GM19395 (cell line): ENCODE results near the gene TRIM26.
"Not testable (repeated sequence)": the region's sequence is repeated elsewhere in the genome, so short reads cannot be mapped to it uniquely, and the experiment has no call there.

ENCODE experiments used
- ATAC-seq: cut with Tn5 transposase; IDR thresholded peaks from one replicate; pipeline ENCODE4 v1.9.1; 2021; ENCODE audit warnings: mild to moderate bottlenecking, moderate library complexity; ENCODE audit not compliant: unreplicated experiment

TRIM26 gene

GRCh38 chr6:30171677-30172471 is 41.3 kb downstream of the TRIM26 start:
- no peak for ATAC-seq

- no peak for ATAC-seq
Observed at GRCh38 chr6:30169658-30170614, 43.3 kb downstream of the TRIM26 start.

DNA sequence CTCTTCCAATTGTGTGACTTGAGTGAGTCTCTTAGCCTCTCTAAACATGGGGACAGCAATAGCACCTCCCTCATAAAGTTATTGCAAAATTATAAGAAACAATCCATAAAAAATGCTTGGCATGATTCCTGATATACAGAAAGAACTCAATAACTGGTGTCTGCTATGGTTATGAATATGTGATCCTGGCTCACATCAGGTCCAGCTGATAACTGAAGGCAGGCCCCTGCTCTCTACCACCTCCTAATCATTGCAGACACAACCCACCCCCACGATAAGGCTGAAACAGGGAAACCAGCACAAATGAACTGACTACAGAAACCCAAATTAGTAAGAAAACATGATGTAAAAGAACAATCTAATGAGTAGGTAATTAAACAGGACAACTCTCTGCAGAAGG is 44.5 kb downstream of the TRIM26 start:
- ATAC-seq = no peak

DNA sequence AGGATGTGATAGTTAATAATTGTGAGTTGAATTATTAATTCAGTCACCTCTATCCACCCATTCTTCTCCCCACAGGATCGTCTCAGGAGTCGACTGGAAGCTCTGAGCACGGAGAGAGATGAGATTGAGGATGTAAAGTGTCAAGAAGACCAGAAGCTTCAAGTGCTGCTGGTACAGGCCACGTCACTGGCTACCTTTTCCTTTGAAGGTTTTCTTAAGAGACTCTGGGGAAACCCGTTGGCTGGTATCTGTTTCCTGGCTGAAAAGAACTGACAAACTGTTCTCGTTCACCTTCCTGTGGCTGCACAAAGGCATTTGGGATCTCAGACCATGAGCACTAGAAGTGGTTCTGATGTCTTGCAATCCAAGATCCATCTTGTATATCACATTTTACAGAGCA is 46.1 kb downstream of the TRIM26 start:
- ATAC-seq = no peak

- not testable (repeated sequence) for ATAC-seq
Observed at GRCh38 chr6:30165238-30165637, 48.0 kb downstream of the TRIM26 start.

DNA sequence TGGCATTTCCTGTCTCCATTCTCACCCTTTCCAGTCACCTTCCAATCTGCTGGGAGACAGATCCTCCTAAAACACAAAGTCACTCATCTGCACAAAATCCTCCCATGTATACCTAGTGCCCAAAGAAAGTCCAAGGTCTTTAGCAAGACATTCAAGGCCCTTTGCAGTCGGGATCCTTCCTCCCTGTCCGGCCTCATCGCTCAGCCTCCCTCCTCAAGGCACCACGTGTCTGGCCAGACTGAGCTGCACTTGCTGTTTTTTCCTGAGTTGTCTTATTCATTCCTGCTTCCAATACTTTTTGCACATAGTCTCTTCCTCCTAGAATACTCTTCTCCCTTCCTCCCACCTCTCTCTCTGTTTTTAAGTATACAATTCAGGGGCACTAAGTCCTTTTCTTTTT is 48.5 kb downstream of the TRIM26 start:
- ATAC-seq = no peak

DNA sequence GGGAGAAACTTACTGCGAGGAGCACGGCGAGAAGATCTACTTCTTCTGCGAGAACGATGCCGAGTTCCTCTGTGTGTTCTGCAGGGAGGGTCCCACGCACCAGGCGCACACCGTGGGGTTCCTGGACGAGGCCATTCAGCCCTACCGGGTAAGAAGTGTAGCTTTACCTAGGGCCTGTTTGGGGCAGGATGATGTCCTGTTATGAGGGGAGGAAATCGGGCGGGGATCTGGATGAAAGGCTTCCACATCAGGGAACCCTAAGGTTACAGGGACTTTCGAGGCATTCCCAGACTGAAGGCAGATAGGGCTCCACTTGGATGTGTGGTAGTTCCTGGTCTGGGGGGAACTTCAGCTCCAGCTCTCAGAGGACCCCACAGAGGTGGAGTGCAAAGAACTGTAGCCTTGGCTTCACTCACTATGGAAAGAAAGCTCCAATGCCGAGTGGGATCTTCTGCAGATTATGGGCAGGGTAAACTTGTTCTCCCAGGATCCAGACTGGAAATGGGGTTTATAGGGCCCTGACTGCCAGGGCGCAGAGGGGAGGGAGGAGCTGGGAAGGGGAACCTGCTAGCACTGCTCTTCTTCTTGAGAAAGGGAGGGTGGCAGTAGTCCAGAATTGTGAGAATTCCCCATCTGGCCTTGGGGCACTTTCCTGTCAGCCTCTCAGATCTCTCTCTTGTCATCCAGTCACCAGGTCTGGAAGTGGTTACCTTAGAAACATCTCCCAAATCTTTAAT is 49.1 kb downstream of the TRIM26 start:
- no peak for ATAC-seq

GRCh38 chr6:30163090-30163917 is 49.9 kb downstream of the TRIM26 start, which contains the start of gene TRIM15:
Gene TRIM15, plus strand, starts transcription at chr6:30163546. Its CDS starts 139 bp downstream, at chr6:30163685.
- no peak for ATAC-seq

GRCh38 chr6:30162265-30163089 is 50.7 kb downstream of the TRIM26 start:
- no peak for ATAC-seq

- ATAC-seq = no peak
Observed at GRCh38 chr6:30160785-30161531, 52.2 kb downstream of the TRIM26 start, which contains the start of gene TRIM10. Gene TRIM10, minus strand, starts transcription at chr6:30161211. Its CDS starts 353 bp downstream, at chr6:30160858.

DNA sequence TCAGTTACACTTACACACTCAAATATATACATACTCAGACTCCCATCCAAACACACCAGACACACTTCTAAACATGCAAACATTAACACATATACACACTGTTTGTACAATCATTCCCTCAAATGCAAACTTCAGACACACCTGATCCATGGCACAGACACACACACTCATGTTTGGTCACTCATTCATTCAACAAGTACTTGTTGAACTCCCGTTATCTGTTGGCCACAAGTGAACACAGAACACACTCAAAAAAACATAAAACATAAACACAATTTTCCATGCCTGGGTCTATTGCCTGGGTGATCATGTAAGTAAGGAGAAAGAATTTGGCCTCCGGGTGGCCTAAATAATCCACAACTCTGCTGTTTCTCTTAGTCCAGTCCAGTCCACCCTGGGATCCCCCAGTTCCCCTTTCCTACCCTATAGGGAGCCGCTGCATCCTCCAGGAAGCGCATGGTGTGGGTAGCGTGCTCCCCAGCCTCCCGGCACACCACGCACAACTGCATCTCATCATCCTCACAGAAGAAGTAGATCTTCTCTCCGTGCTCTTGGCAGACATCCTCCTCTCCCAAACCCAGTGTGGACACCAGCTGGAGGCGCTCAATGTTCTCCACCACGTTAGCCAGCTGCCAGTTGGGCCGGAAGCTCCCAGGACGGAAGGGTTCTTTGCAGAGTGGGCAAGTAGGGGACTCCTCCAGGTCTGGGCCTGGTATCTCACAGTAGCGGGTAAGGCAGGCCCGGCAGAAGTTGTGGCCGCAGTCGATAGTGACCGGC is 53.0 kb downstream of the TRIM26 start:
- ATAC-seq = no peak

DNA sequence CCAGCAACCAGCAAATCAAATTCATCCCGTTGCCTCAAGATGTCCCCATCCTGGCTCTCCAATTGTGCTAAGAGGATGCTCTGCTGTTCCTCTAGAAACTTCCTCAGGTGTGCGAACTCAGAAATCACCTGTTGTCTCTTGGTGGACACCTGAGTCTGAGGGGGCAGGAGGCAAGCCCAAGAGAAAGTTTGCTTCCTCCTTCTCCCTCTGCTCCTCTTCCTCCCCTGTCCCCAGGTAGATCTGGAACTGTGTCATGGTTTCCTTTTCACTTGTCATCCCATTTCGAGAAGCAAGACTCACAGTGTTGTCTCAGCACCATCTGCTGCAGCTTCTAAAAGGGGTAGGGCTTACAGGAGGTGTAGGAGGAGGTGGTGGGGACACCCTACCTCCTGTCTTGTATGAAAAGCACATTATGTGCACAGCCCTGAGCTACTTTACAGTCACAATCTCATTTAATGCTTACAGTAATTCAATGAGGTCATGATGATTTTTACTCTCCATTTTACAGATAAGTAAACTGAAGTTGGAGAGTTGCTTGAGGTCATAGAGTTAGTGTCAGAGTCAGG is 54.6 kb downstream of the TRIM26 start:
- ATAC-seq = no peak

DNA sequence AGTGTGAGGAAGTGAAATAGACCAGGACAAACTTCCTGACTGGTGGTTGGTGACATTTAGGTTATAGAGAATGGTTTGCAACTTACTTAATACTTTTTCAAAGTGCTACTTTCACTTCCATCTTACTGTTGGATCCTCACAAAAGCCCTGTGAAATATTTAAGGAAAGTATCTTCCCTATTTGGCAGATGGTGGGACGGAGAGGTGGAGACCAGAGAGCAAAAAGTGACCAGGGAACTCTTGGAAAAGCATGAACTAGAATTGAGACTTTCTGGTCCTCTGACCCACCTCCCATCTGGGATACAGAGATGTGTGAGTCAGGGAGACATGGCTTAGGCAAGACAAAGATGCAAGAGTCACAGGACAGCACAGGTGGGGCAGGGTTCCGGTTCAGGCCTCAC is 55.2 kb downstream of the TRIM26 start:
- ATAC-seq = no peak

- ATAC-seq = no peak
Observed at GRCh38 chr6:30157581-30157980, 55.6 kb downstream of the TRIM26 start.

DNA sequence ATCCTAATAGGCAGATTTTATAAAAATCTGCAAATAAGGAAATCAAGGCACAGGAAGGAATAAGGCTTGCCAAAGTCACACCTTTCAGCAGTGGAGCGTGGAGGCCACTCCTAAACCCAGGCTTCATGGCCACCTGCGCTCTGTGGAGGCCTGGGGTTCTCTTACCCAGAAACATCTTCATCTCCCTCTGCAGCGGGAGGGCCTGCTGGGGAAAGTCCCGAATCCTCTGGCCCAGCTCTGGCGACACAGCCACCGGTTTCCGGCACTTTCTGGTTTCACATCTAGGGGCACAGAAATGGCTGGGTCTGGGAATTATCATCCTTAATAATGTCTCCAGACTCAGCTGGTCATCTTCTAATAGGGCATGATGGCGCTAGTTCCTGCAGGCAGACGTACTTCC is 56.4 kb downstream of the TRIM26 start:
- no peak for ATAC-seq

GRCh38 chr6:30156262-30156599 is 57.0 kb downstream of the TRIM26 start:
- ATAC-seq = no peak

- no peak for ATAC-seq
Observed at GRCh38 chr6:30155520-30156261, 57.5 kb downstream of the TRIM26 start.
